MCF 10A (cell line): ENCODE results near the gene SAMSN1. TPM values are rescaled to one million over a fixed set of nuclear protein-coding genes. Genes with fewer than 3 reads are reported as not detected.

Experiments used
- BruUV-seq: library from RNA; stranded (reverse); fragments of 400-500 nt; replicated peaks from 2 replicates; lab custom pipeline; 2021; lab: Mats Ljungman, UMichigan
- CTCF ChIA-PET: fragments of 300-600 bp; sonication (Branson Sonifier 250); formaldehyde crosslinking; extraction: SDS; loops from one replicate; lab custom pipeline; 2021; ENCODE audit warnings: antibody characterized with exemption, inconsistent platforms; lab: Yijun Ruan, JAX
- POLR2A ChIA-PET: fragments of 300-600, 350-650 bp; sonication (Branson Sonifier 250); formaldehyde crosslinking; extraction: SDS; loops from one replicate; lab custom pipeline; 2020; ENCODE audit warnings: antibody characterized with exemption, inconsistent platforms; lab: Yijun Ruan, JAX
- DNase-seq: peaks from one replicate; pipeline ENCODE4 v3.0.0-alpha.2; 2018; ENCODE audit not compliant: unreplicated experiment
- H3K27ac Mint-ChIP-seq: one replicate; pipeline ENCODE4 v1.8.0; 2022; ENCODE audit warnings: mild to moderate bottlenecking, low read depth, mixed read lengths; ENCODE audit not compliant: unreplicated experiment
- H3K27me3 Mint-ChIP-seq: one replicate; pipeline ENCODE4 v1.8.0; 2022; ENCODE audit warnings: mixed read lengths; ENCODE audit not compliant: insufficient read depth, unreplicated experiment
- H3K36me3 Mint-ChIP-seq: one replicate; pipeline ENCODE4 v1.8.0; 2022; ENCODE audit warnings: mild to moderate bottlenecking, moderate library complexity, mixed read lengths; ENCODE audit not compliant: insufficient read depth, unreplicated experiment
- H3K4me1 Mint-ChIP-seq: one replicate; pipeline ENCODE4 v1.8.0; 2022; ENCODE audit warnings: mixed read lengths; ENCODE audit not compliant: insufficient read depth, unreplicated experiment
- H3K4me3 Mint-ChIP-seq: one replicate; pipeline ENCODE4 v1.8.0; 2022; ENCODE audit warnings: mild to moderate bottlenecking, moderate library complexity, mixed read lengths; ENCODE audit not compliant: unreplicated experiment
- H3K9me3 Mint-ChIP-seq: one replicate; pipeline ENCODE4 v1.8.0; 2022; ENCODE audit warnings: mixed read lengths; ENCODE audit not compliant: unreplicated experiment
- intact Hi-C: fragments of 100-400 bp; cut with micrococcal nuclease; formaldehyde crosslinking; loops from 2 replicates; pipeline ENCODE4 v1.14.1; 2022
- total RNA-seq: library from RNA; stranded (reverse); gene quantifications from 2 replicates; pipeline ENCODE4 v1.2.3, GENCODE V29; 2022
- TF ChIP-seq, protein P1 (sequence below): fragments of 200-600 bp; IDR thresholded peaks from one replicate; pipeline ENCODE4 v1.8.0; 2022; ENCODE audit warnings: antibody characterized with exemption, mild to moderate bottlenecking; ENCODE audit not compliant: unreplicated experiment

SAMSN1 gene
- total RNA-seq, 1 experiment from 2014 or later, result 2.3 TPM

DNA sequence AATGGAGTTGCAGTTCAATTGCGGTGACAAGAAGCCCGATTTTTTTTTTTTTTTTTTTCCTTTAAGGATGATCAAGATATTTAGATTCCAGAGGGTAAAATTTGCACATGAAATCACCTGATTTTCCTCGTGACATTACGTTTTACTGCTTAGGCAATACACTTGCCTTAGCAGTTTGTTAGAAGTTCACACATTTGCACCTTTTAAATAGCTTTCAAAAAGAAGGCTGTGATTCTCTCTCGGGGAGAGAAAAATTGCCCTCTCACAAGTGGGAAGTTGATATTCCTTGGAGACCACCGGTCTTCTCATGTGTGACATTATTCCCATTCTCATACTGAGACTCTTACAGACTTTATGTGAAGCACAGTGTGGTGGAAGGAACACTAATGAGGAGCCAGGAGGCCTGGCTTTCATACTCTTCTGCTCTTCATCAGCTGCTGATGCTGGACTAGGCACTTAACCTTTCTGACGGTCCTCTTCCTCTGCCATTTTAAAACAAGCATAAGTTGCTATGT is 93.3 kb downstream of the SAMSN1 start:
- POLR2A ChIA-PET, result interaction anchor here (0.7 to 0.9 kb wide), 2 partner anchors 8 to 986 kb away, joined by 3 read pairs; no protein-coding TSS in a partner anchor
- intact Hi-C loops, result no loop called here
- H3K27ac Mint-ChIP-seq, result no peak overlapping the region

DNA sequence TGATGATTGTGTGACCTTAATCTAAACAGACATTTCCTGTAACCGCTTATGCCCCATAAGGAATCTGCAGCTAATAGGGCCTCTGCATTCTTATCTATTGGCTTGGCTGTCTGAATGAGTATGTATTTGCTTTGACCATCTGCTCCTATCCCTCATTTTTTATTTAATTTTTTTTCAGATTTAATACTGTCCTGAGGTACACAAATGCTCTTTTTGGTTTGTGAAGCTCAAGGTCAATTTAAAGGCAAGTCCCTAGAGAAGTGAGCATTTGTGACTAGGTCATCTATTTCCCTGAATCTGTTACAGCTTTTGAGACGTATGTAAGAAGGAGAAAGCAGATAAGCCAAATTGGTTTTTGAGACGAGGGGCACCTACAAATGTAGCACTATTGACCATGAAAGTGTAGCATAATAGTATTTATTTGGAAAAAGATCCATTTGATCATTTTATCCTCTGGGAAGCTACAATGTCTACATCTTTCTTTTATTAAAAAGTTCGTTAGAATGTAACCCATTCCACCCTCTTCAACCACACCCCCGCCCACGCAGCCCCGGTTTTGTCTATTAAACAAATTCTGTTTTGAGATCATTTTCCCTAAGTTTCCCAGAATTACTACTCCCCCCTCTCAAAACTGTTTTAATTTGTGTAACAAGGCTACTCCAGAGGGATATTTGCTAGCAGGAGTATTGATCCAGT is 93.9 kb downstream of the SAMSN1 start:
- no TSS peak for BruUV-seq
- Mint-ChIP-seq H3K27ac (no peak overlapping the region), H3K4me3 (no peak overlapping the region), H3K9me3 (no peaks in the 10 kb centered on the region), H3K27me3 (no peaks in the 10 kb centered on the region), H3K4me1 (no peaks in the 10 kb centered on the region), H3K36me3 (no peaks in the 10 kb centered on the region)
- CTCF ChIA-PET, result interaction anchor here (0.7 kb wide), 1 partner anchor 15 kb away, joined by 3 read pairs; no protein-coding TSS in a partner anchor
- TF ChIP-seq, protein P1, sequence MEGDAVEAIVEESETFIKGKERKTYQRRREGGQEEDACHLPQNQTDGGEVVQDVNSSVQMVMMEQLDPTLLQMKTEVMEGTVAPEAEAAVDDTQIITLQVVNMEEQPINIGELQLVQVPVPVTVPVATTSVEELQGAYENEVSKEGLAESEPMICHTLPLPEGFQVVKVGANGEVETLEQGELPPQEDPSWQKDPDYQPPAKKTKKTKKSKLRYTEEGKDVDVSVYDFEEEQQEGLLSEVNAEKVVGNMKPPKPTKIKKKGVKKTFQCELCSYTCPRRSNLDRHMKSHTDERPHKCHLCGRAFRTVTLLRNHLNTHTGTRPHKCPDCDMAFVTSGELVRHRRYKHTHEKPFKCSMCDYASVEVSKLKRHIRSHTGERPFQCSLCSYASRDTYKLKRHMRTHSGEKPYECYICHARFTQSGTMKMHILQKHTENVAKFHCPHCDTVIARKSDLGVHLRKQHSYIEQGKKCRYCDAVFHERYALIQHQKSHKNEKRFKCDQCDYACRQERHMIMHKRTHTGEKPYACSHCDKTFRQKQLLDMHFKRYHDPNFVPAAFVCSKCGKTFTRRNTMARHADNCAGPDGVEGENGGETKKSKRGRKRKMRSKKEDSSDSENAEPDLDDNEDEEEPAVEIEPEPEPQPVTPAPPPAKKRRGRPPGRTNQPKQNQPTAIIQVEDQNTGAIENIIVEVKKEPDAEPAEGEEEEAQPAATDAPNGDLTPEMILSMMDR, result no peak
- intact Hi-C loops, result no loop called here
- POLR2A ChIA-PET, result interaction anchor here (0.7 to 0.9 kb wide), 2 partner anchors 8 to 986 kb away, joined by 3 read pairs; no protein-coding TSS in a partner anchor
- DNase-seq, result no peak

More for the DNA sequence above, 93.3 kb downstream of the SAMSN1 start:
- Mint-ChIP-seq H3K4me1 (no peaks in the 10 kb centered on the region), H3K27me3 (no peaks in the 10 kb centered on the region), H3K36me3 (no peaks in the 10 kb centered on the region), H3K4me3 (no peak overlapping the region), H3K9me3 (no peaks in the 10 kb centered on the region)
- CTCF ChIA-PET, result interaction anchor here (0.6 to 0.9 kb wide), 4 partner anchors 14 to 1068 kb away, joined by 3 to 4 read pairs (median 3); partner anchors contain the start of gene HSPA13
- BruUV-seq, result no TSS peak
- TF ChIP-seq, protein P1, result no peak
- no peak for DNase-seq

DNA sequence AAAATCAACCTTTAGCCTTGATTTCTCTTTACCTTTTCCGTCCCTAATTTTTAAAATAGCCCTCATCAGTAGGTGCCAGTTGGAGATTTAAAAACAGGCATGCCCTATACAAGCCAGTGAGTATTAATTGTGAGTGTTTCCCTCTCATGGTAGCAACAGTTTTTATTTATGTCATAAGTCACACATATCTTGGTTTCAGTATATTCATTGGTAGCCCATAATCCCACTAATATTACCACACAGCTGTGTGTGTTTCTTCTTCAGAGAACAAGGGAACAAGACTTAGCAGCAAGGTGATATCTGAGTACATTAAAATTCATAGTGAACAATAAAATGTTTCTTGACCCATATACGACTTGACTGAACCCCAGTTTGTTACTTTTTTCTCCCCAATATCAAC is 94.6 kb downstream of the SAMSN1 start:
- no peak overlapping the region for H3K27ac Mint-ChIP-seq

DNA sequence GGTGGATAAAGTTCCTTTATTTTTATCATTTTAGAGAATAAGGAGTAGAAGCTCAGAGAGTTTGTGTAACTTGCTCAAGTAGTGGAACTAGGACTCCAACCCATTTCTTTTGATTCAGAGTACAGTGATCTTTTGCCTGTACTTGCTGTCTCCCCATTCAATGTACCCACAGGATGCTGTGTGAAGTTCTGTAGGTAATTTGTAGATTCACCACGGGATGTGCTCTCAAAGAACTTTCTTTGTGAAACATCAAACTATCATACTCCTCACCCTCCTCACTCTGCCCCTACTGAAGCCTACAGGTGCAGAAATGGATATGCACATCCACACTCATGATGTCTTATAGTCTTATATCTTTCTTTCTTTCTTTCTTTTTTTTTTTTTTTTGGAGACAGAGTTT is 97.3 kb downstream of the SAMSN1 start:
- no TSS peak for BruUV-seq
- intact Hi-C loops, result loop anchor here (10.0 kb wide), 2 partner anchors 286 to 326 kb away; no protein-coding TSS in a partner anchor

More for the DNA sequence above, 94.6 kb downstream of the SAMSN1 start:
- BruUV-seq, result no TSS peak
- no peak for DNase-seq
- intact Hi-C loops, result no loop called here
- POLR2A ChIA-PET, result interaction anchor here (0.9 to 1.0 kb wide), 2 partner anchors 9 to 254 kb away, joined by 3 read pairs; no protein-coding TSS in a partner anchor
- Mint-ChIP-seq H3K9me3 (no peaks in the 10 kb centered on the region), H3K4me1 (no peaks in the 10 kb centered on the region), H3K27me3 (no peaks in the 10 kb centered on the region), H3K36me3 (no peaks in the 10 kb centered on the region), H3K4me3 (no peak overlapping the region)
- TF ChIP-seq, protein P1, result no peak
- CTCF ChIA-PET, result interaction anchor here (0.5 to 1.0 kb wide), 4 partner anchors 28 to 322 kb away, joined by 3 read pairs; no protein-coding TSS in a partner anchor

More for the DNA sequence above, 97.3 kb downstream of the SAMSN1 start:
- H3K27ac Mint-ChIP-seq, result no peak overlapping the region
- TF ChIP-seq, protein P1, result no peak
- ChIA-PET POLR2A (no interaction called here), CTCF (interaction anchor here (0.6 to 1.0 kb wide), 3 partner anchors 19 to 290 kb away, joined by 3 read pairs; no protein-coding TSS in a partner anchor)
- H3K36me3 Mint-ChIP-seq, result no peaks in the 10 kb centered on the region
- DNase-seq, result no peak
- no peaks in the 10 kb centered on the region for H3K4me1 Mint-ChIP-seq
- H3K9me3 Mint-ChIP-seq, result no peaks in the 10 kb centered on the region
- H3K4me3 Mint-ChIP-seq, result no peak overlapping the region
- no peaks in the 10 kb centered on the region for H3K27me3 Mint-ChIP-seq
